IMR-90 (cell line): Measurements from ENCODE around the gene CNTLN.

Experiments used
- CEBPB ChIP-seq: IDR thresholded peaks from 2 replicates; pipeline ENCODE4 v1.6.1; 2012; ENCODE audit warnings: low read depth, low read length, improper control_type of control experiment
- CHD1 ChIP-seq: IDR thresholded peaks from 2 replicates; pipeline ENCODE4 v1.6.1; 2012; ENCODE audit warnings: low read depth, low read length, improper control_type of control experiment
- CTCF ChIP-seq: conservative IDR thresholded peaks from 2 replicates; pipeline ENCODE4 v1.5.1; 2012; ENCODE audit warnings: mild to moderate bottlenecking, low read depth, low read length, improper control_type of control experiment
- MAFK ChIP-seq: IDR thresholded peaks from 2 replicates; pipeline ENCODE4 v1.6.1; 2012; ENCODE audit warnings: low read depth, low read length, improper control_type of control experiment
- NFE2L2 ChIP-seq: fragments of 150-350 bp; IDR thresholded peaks from 2 replicates; pipeline ENCODE4 v1.6.1; 2016; ENCODE audit warnings: low read depth, mild to moderate bottlenecking, low read length
- POLR2A ChIP-seq: IDR thresholded peaks from 2 replicates; pipeline ENCODE4 v1.6.1; 2012; ENCODE audit warnings: mild to moderate bottlenecking, low read depth, low read length
- RAD21 ChIP-seq: IDR thresholded peaks from 2 replicates; pipeline ENCODE4 v1.6.1; 2012; ENCODE audit warnings: low read length, improper control_type of control experiment
- SMC3 ChIP-seq: fragments of 150-350 bp; IDR thresholded peaks from 2 replicates; pipeline ENCODE4 v1.6.1; 2016; ENCODE audit warnings: low read depth, mild to moderate bottlenecking, antibody characterized with exemption, low read length, moderate library complexity
- TF ChIP-seq, protein P1 (sequence below): fragments of 150-350 bp; IDR thresholded peaks from 2 replicates; pipeline ENCODE4 v1.6.1; 2016; ENCODE audit warnings: low read depth, mild to moderate bottlenecking, low read length, moderate library complexity, borderline replicate concordance

GRCh38 chr9:17216646-17217045 lies 81.8 kb downstream of the CNTLN start:
- TF ChIP-seq RAD21 (no peak), CEBPB (no peak), CTCF (no peak), POLR2A (no peak), MAFK (no peak), SMC3 (no peak), NFE2L2 (no peak), CHD1 (no peak)
- TF ChIP-seq, protein P1, sequence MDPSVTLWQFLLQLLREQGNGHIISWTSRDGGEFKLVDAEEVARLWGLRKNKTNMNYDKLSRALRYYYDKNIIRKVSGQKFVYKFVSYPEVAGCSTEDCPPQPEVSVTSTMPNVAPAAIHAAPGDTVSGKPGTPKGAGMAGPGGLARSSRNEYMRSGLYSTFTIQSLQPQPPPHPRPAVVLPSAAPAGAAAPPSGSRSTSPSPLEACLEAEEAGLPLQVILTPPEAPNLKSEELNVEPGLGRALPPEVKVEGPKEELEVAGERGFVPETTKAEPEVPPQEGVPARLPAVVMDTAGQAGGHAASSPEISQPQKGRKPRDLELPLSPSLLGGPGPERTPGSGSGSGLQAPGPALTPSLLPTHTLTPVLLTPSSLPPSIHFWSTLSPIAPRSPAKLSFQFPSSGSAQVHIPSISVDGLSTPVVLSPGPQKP = no peak
